ENCODE results near the gene MMP17.

The MMP17 gene

DNA sequence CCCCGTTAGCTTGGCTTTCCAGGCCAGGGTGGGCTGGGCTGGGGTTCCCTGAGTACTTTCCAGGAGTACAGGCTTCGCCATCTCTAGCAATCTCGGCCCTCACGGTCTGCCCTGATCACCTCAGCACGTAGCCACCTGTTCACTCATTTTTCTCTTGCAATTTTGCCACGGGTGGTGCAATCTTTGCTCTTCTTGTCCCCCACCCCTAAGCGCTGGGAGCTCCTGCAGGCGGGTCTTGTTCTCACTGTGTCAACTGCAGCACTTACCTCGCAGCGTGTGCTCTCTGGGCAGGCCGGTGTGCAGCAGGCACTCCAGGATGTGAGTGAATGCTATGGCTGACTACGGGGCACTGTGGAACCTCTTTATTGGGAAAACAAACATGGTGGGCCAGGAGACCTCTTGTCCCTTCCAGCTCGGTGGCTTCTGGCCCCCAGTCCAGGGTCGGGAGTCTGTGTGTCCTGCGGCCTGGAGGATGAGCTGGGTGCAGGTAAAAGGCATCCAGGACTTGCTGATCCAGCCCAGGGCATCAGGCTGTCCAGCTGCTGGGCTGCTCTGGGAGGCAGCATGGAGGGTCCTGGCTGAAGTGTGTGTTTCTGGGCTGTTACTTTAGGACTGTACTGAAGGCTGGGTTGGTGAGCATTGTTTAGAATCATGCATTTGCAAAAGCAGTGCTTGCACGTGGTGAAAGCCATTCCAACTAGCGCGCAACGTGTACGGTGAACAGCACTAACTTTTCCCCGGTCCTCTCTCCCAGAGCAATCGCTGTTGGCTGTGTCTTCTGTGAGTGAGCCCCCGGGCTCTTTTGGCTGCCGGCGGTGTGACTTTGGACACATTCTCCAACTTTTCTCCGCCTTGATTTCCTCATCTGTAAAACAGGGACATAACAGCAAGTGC is 64.8 kb downstream of the MMP17 start:
- peak overlapping the region in 1 of 2 experiments; percentile 41 for H2BK12ac ChIP-seq (ENCODE audit: low read length in 2 of 2)
- H3K79me1 ChIP-seq (replicated peaks; ENCODE audit: low read length, poor library complexity, severe bottlenecking): peaks cover 15% of the 10 kb centered on the region
- H3K36me3 ChIP-seq (ENCODE audit: control insufficient read depth in 1 of 2, insufficient read depth in 2 of 2, low read depth in 1 of 2, low read length in 2 of 2): peaks cover 11 to 13% of the 10 kb centered on the region in 2 experiments
- no peak overlapping the region for H3K4me2 ChIP-seq (ENCODE audit: low read length, poor library complexity, severe bottlenecking)
- no peaks in the 10 kb centered on the region for H3K9me3 ChIP-seq (ENCODE audit: control insufficient read depth, low read length)
- no peak overlapping the region for H4K91ac ChIP-seq (ENCODE audit: low read length)
- no peak overlapping the region for H2AFZ ChIP-seq (ENCODE audit: low read depth, low read length)
- no peak overlapping the region for H3K4me3 ChIP-seq (ENCODE audit: insufficient read depth in 1 of 2, low read depth in 1 of 2, low read length in 2 of 2)
- WGBS: 90% methylated on average over 26 of the region's 26 CpGs
- no peak overlapping the region for H2BK120ac ChIP-seq (ENCODE audit: low read depth, low read length)
- H3K9ac ChIP-seq (ENCODE audit: low read length): no peak overlapping the region
- H3K27me3 ChIP-seq (ENCODE audit: control insufficient read depth in 1 of 2, insufficient read depth in 1 of 2, low read length in 2 of 2): peaks cover 3 to 8% of the 10 kb centered on the region in 2 experiments
- H3K23ac ChIP-seq (ENCODE audit: low read length in 2 of 2): no peak overlapping the region
- no peak for DNase-seq
- H3K4ac ChIP-seq (ENCODE audit: low read depth in 1 of 2, low read length in 2 of 2): no peak overlapping the region
- no peak overlapping the region for H2AK5ac ChIP-seq (ENCODE audit: low read length, severe bottlenecking)
- no peak overlapping the region for H2BK5ac ChIP-seq (ENCODE audit: low read depth, low read length, poor library complexity, severe bottlenecking)
- H3K18ac ChIP-seq (ENCODE audit: low read depth in 1 of 2, low read length in 2 of 2): no peak overlapping the region
- no peak overlapping the region for H3K14ac ChIP-seq (ENCODE audit: low read length in 2 of 2)
- peaks cover 24% of the 10 kb centered on the region for H3K4me1 ChIP-seq (ENCODE audit: control insufficient read depth, insufficient read depth, low read depth, low read length)
- H3K27ac ChIP-seq (ENCODE audit: low read length, poor library complexity, severe bottlenecking): no peak overlapping the region
- H2BK15ac ChIP-seq (ENCODE audit: low read depth, poor library complexity, severe bottlenecking): no peak overlapping the region
- no peak overlapping the region for H4K8ac ChIP-seq (ENCODE audit: low read length)

DNA sequence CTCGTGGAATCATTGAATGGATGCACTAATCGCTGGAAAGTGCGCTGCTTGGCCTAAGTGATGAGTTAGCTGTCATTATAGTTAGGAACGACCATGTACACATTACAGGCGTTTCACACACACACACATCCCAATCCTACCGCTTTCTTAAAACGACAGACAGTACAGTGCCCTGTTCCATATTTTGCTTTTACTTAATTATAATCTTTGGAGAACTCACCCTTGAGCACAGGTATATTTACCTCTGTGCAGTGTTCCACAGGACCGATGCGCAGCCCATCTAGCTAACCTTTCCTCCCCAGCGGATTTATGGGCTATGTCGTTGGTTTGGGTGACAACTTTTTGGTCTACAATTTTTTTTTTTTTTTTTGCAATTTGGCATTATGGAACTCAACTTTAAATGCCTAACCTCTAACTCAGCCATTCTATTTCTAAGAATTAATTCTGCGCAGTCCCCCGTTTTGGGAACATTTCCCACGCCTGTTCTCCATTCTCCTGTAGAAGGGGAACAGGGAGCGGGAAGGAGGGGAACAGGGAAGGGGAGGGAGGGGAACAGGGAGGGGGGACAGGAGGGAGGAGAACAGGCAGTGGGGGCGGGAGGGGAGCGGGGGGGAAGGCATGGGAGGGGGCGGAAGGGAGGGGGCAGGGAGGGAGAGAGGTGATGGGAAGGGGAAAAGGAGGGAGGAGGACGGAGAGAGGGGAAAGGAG is 65.6 kb downstream of the MMP17 start:
- Histone ChIP-seq H2AFZ (ENCODE audit: low read depth, low read length) (no peak overlapping the region), H3K18ac (ENCODE audit: low read depth in 1 of 2, low read length in 2 of 2) (no peak overlapping the region), H3K4ac (ENCODE audit: low read depth in 1 of 2, low read length in 2 of 2) (no peak overlapping the region), H3K36me3 (ENCODE audit: control insufficient read depth in 1 of 2, insufficient read depth in 2 of 2, low read depth in 1 of 2, low read length in 2 of 2) (peaks cover 11 to 20% of the 10 kb centered on the region in 2 experiments), H2BK5ac (ENCODE audit: low read depth, low read length, poor library complexity, severe bottlenecking) (no peak overlapping the region), H3K23ac (ENCODE audit: low read length in 2 of 2) (no peak overlapping the region), H3K9me3 (ENCODE audit: control insufficient read depth, low read length) (no peaks in the 10 kb centered on the region), H3K27me3 (ENCODE audit: control insufficient read depth in 1 of 2, insufficient read depth in 1 of 2, low read length in 2 of 2) (peaks cover 2 to 8% of the 10 kb centered on the region in 2 experiments), H3K4me2 (ENCODE audit: low read length, poor library complexity, severe bottlenecking) (peak overlapping the region; percentile 21), H2BK120ac (ENCODE audit: low read depth, low read length) (no peak overlapping the region), H2AK5ac (ENCODE audit: low read length, severe bottlenecking) (no peak overlapping the region), H3K4me3 (ENCODE audit: insufficient read depth in 1 of 2, low read depth in 1 of 2, low read length in 2 of 2) (no peak overlapping the region), H2BK15ac (ENCODE audit: low read depth, poor library complexity, severe bottlenecking) (no peak overlapping the region), H3K4me1 (ENCODE audit: control insufficient read depth, insufficient read depth, low read depth, low read length) (peaks cover 27% of the 10 kb centered on the region), H3K9ac (ENCODE audit: low read length) (no peak overlapping the region), H3K14ac (ENCODE audit: low read length in 2 of 2) (no peak overlapping the region), H2BK12ac (ENCODE audit: low read length in 2 of 2) (no peak overlapping the region), H4K8ac (ENCODE audit: low read length) (no peak overlapping the region), H3K79me1 (replicated peaks; ENCODE audit: low read length, poor library complexity, severe bottlenecking) (peaks cover 21% of the 10 kb centered on the region), H4K91ac (ENCODE audit: low read length) (no peak overlapping the region), H3K27ac (ENCODE audit: low read length, poor library complexity, severe bottlenecking) (no peak overlapping the region)
- peak; percentile 16 for DNase-seq
- WGBS: 59% methylated on average over 15 of the region's 19 CpGs

DNA sequence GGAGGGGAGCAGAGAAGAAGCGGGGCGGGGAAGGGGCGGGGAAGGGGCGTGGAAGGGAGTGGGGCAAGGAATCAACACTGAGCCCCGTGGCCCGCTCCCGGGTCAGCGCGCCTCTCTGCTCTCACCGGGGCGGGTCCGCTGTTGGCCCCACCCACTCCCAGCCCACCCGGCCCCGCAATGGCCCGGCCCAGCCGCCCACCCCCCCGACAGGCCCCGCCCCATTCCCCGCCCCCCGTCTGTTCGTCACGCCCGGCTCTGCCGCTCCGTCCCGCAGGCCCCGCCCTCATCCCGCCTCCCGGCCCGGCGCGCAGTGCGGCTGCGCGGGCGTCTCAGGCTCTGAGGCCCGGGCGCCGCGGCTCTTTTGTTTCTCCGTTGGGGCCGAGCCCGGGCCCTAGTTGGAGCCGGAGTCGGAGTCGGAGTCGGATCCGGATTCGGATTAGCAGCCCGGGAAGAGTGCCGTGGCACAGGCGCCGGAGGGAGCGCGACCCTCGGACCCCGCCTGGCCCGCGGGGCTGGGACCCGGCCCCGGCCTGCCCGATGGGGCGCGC is 66.2 kb downstream of the MMP17 start, which contains the start of gene ULK1:
ULK1 (plus strand) TSS at position 310 of the 548 bp plus-strand sequence. CDS start 380 bp downstream, outside the sequence.
- H3K4ac ChIP-seq (ENCODE audit: low read depth in 1 of 2, low read length in 2 of 2): peak within 1 kb of the TSS in 1 of 2 experiments; percentile 91
- H3K4me3 ChIP-seq (ENCODE audit: insufficient read depth in 1 of 2, low read depth in 1 of 2, low read length in 2 of 2): peak within 1 kb of the TSS; percentile 80 to 85
- 0% methylated on average over 29 of the region's 64 CpGs for WGBS
- peak within 1 kb of the TSS; percentile 90 for H3K9ac ChIP-seq (ENCODE audit: low read length)
- H3K36me3 ChIP-seq (ENCODE audit: control insufficient read depth in 1 of 2, insufficient read depth in 2 of 2, low read depth in 1 of 2, low read length in 2 of 2): peaks cover 13 to 23% of the 10 kb centered on the region in 2 experiments
- peaks cover 0 to 3% of the 10 kb centered on the region in 2 experiments for H3K27me3 ChIP-seq (ENCODE audit: control insufficient read depth in 1 of 2, insufficient read depth in 1 of 2, low read length in 2 of 2)
- H4K8ac ChIP-seq (ENCODE audit: low read length): peak within 1 kb of the TSS; percentile 14
- peak within 1 kb of the TSS; percentile 75 for H4K91ac ChIP-seq (ENCODE audit: low read length)
- H2BK5ac ChIP-seq (ENCODE audit: low read depth, low read length, poor library complexity, severe bottlenecking): no peak within 1 kb of the TSS
- H3K18ac ChIP-seq (ENCODE audit: low read depth in 1 of 2, low read length in 2 of 2): peak within 1 kb of the TSS; percentile 69 to 98
- H3K4me2 ChIP-seq (ENCODE audit: low read length, poor library complexity, severe bottlenecking): peak within 1 kb of the TSS; percentile 98
- H3K27ac ChIP-seq (ENCODE audit: low read length, poor library complexity, severe bottlenecking): no peak within 1 kb of the TSS
- H2AFZ ChIP-seq (ENCODE audit: low read depth, low read length): peak within 1 kb of the TSS; percentile 63
- H3K79me1 ChIP-seq (replicated peaks; ENCODE audit: low read length, poor library complexity, severe bottlenecking): peaks cover 25% of the 10 kb centered on the region
- peak within 1 kb of the TSS; percentile 28 for H2BK15ac ChIP-seq (ENCODE audit: low read depth, poor library complexity, severe bottlenecking)
- H2BK12ac ChIP-seq (ENCODE audit: low read length in 2 of 2): no peak within 1 kb of the TSS
- peak within 1 kb of the TSS; percentile 61 for H2BK120ac ChIP-seq (ENCODE audit: low read depth, low read length)
- no peaks in the 10 kb centered on the region for H3K9me3 ChIP-seq (ENCODE audit: control insufficient read depth, low read length)
- peaks cover 27% of the 10 kb centered on the region for H3K4me1 ChIP-seq (ENCODE audit: control insufficient read depth, insufficient read depth, low read depth, low read length)
- DNase-seq: peak; percentile 88
- H3K14ac ChIP-seq (ENCODE audit: low read length in 2 of 2): no peak within 1 kb of the TSS
- peak within 1 kb of the TSS in 1 of 2 experiments; percentile 9 for H3K23ac ChIP-seq (ENCODE audit: low read length in 2 of 2)
- H2AK5ac ChIP-seq (ENCODE audit: low read length, severe bottlenecking): no peak within 1 kb of the TSS
